HG03139 (cell line): Measurements from ENCODE around the gene COX7A2.

Experiments
- ATAC-seq: cut with Tn5 transposase; IDR thresholded peaks from one replicate; pipeline ENCODE4 v1.9.1; 2021; ENCODE audit not compliant: unreplicated experiment

The COX7A2 gene

DNA sequence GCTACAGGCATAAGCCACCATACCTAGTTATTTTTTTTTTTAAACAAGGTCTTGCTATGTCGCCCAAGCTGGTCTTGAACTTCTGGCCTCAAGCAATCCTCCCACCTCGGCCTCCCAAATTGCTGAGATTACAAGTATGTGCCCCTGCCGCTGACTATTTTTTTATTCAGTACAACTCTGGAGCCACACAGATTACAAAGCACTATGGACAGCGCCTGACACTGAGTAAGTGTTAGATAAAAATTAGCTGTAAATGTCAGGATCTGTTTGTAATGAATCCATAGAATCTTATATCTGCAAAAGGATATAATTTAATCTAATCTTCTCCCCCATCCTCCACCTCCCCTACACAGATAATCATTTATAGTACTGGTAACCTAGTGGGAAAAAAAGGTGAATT is 22.5 kb downstream of the COX7A2 start:
- ATAC-seq = no peak

- ATAC-seq = no peak
These were observed 23.2 kb downstream of the COX7A2 start for GRCh38 chr6:75220357-75220756.

DNA sequence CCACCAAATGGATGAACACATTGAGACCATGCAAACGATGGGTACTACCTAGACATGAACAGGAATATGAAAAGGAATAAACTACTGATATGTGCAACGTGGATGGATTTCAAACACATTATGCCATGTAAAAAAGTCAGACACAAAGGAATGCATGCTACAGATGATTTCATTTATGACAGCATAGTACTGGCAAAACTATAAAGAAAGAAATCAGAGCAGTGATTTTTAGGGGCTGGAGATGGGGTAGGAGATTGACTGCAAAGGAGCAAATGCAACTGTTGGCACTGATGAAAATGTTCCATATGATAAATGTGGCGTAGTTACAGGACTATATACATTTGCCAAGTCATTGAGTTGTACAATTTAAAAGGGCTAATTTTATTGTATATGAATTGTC is 24.3 kb downstream of the COX7A2 start:
- ATAC-seq = no peak

- ATAC-seq = no peak
These were observed 26.4 kb downstream of the COX7A2 start for GRCh38 chr6:75217193-75217592.

DNA sequence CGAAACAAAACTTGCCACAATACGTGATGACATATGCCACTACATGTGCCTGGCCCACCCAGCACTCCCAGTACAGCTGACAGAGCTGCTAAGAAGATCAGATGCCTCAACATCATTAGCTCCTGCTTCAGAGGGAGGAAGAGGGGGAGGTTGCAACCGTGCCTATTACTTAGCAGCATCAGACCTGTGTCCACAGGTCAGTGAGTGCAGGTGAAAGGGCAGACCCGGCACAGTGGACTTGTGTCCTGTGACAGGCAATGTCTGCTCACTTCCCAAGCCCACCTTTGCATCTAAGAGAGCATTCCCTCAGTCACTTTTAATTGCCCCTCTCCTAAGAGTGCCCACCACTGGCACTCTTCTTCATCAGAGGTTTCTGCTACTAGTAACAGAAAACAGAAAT is 28.3 kb downstream of the COX7A2 start:
- ATAC-seq = no peak

DNA sequence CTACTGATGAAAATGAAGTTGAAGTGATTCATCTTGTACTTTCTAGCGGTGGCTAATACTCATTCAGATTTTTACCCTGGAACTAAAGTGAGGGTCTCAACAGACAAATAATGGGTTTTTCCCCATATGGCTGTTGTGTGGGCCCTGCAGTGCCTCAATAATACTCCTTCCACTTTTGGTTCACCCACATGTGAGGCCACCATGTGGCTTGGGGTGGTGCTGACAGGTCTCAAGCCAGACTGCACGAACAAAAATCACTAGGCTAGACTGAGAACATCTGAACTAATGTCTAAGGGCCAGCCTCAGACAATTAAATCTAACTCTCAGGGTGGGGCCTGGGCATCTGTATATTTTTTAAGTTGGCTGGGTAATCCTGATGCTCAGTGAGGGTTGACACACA is 29.9 kb downstream of the COX7A2 start:
- no peak for ATAC-seq

GRCh38 chr6:75213112-75213511 is 30.5 kb downstream of the COX7A2 start:
- ATAC-seq = no peak

GRCh38 chr6:75211920-75212590 is 31.5 kb downstream of the COX7A2 start:
- ATAC-seq = no peak

- ATAC-seq = no peak
These were observed 32.5 kb downstream of the COX7A2 start for GRCh38 chr6:75210885-75211739.

DNA sequence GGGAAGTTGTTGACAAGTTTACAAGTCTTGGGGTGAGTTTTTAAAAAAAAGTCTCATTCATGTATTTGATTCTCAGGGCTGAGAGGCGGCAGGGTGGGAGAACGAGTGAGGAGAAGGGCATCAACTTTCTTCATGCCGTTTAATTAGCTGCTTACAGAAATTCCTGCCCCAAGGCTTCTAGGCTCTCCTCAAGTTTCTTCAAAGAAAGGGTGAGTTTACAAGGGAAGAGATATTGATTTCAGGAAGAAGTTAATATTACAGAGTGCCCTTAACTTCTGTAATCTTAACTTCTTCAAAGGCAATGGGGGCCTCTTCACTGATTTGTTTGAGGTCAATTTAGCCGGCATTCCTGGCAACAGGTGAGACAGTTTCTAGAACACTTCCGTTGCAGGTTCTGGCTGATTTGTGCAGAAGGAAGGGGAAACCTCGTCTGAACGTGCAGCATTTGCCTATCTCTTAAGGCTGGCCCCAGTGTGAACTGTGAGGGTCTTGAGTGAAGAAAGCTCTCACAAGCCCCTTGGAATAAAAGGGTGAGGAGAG is 34.3 kb downstream of the COX7A2 start:
- no peak for ATAC-seq

- peak; percentile 78 for ATAC-seq
These were observed 35.1 kb downstream of the COX7A2 start for GRCh38 chr6:75208298-75209183.

DNA sequence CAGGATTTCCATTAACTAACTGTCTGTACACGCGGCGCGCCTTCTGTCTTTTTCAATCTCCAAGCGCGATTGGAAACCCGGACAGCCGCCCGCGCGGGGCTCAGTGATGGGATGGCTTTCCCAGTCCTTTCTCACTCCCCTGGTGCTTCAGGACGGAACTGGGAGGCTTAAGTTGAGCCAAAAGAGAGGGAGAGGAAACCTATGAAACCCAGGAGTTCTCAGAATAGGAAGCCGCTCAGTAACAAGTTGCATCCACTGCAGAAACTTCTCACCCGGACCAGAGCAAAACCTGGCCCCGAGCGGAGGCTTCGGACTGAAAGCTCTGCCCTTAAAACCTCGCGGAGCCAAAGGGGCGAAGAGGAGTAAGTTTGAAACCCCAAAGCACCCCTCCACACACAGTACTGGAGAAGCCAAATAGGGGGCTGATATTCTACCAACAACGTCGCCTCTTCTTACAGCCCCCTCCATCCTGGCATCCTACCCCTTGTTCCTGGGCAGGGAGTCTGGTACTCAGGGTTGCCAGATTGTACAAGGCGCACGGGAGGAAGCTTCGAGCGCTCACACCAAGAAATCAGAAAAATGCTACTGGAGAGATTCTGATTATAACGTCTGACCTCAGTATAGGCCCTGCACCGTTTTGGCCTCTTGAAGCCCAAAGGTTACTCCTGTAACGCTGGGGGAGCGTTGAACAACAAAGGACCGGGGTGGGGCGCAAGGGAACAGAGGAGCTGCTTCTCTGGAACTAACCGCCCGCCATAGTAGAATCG is 36.8 kb downstream of the COX7A2 start:
- no peak for ATAC-seq

DNA sequence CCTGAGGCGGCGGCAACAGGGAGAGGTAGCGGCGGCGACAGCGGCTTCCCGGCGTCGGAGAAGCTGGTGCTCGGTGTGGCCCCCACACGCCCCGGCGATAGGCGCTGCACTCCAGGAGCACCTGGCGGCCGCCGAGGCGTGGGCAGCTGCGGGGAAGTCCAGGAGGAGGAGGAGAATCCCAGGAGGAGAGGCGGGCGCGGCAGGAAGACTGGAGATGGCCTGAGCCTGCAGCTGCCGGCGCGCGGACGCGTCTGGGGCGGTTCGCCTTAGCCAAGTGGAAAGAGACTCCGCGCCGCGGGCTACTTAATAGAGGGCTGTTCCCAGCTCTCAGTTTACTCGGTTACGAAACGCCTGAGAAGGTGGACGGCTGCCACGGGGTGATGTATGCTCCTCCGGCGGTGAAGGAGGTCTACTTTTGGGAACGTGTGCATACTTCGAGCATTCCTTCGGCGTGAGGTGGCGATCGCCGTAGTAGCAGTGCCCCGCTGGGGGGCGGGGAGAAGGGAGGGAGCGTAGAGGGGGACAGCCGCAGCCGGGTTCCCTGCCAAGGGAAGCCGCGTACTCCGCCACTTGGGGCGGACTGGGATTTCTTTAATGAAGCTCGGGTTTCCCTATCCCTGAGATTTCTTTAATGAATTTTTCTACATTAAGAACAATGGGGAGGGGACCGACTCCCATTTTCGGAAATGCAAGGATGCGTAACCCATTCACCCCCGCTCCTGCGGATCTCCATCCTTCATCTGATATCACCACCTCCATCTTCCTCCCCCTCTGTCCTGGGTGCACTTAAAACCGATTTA is 37.6 kb downstream of the COX7A2 start, which contains the start of gene COL12A1:
COL12A1 (minus strand) TSS at position 278 of the 800 bp plus-strand sequence. CDS start 3,261 bp downstream, outside the sequence.
- no peak for ATAC-seq

- ATAC-seq = no peak
These were observed 38.4 kb downstream of the COX7A2 start for GRCh38 chr6:75204959-75205775.

GRCh38 chr6:75204217-75204958 is 39.2 kb downstream of the COX7A2 start:
- no peak for ATAC-seq

DNA sequence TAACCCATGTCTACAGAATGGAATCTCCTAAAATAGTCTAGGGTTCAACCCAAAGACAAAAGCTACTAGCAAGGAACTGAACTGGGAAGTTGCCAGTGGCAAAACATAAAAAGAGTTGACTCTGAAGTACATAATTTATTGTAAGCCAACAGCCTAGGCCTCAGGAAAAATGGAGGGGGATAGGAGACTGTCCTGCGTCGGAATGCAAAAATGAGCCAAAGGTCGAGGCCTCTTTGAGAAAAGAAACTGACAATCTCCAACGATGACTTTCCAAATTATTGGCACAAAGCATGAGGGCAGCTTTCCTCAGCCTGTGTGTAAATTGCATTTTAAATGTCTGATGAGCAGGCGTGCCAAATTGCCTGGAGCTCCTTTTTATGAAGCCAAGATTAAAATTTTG is 39.9 kb downstream of the COX7A2 start:
- no peak for ATAC-seq

GRCh38 chr6:75202676-75203131 is 40.9 kb downstream of the COX7A2 start:
- no peak for ATAC-seq
